HepG2 (cell line): ENCODE results near the gene KIAA1217. TPM values are rescaled to one million over a fixed set of nuclear protein-coding genes. Genes with fewer than 3 reads are reported as not detected.

Experiments
- ATAC-seq: fragments of 200-7000 bp; cut with Tn5 transposase; 3 replicates; pipeline ENCODE4 v1.9.1; 2020; ENCODE audit warnings: mild to moderate bottlenecking, moderate library complexity
- BruUV-seq: library from RNA; stranded (reverse); fragments of 400-500 nt; replicated peaks from 2 replicates; lab custom pipeline; 2021; lab: Mats Ljungman, UMichigan
- CTCF ChIA-PET: fragments of 300-600 bp; formaldehyde crosslinking; extraction: SDS; loops from one replicate; lab custom pipeline; 2021; ENCODE audit warnings: low total read pairs, inconsistent platforms, low intra/inter-chr PET ratio; lab: Yijun Ruan, JAX
- POLR2A ChIA-PET: fragments of 350-600 bp; sonication (Branson Sonifier 250); formaldehyde crosslinking; loops from one replicate; lab custom pipeline; 2020; ENCODE audit warnings: antibody characterized with exemption, inconsistent platforms; lab: Yijun Ruan, JAX
- DNase-seq: peaks from one replicate; pipeline ENCODE4 v3.0.0-alpha.2; 2015; ENCODE audit warnings: low spot score
- FAIRE-seq: peaks from 3 replicates; lab custom pipeline; 2011; peaks lifted over from hg19 to GRCh38; lab: Jason Lieb, UNC
- H2AFZ ChIP-seq: one replicate; pipeline ENCODE4 v1.6.1; 2011; ENCODE audit warnings: low read length, inconsistent platforms
- H3K27ac ChIP-seq: fragments of 300-600 bp; 3 replicates; pipeline ENCODE4 v1.8.0; 2011; ENCODE audit warnings: mixed run types, mild to moderate bottlenecking, mixed read lengths, low read length, inconsistent platforms; ENCODE audit not compliant: insufficient read depth; ENCODE audit errors: extremely low read length
- H3K27me3 ChIP-seq, 2 experiments: fragments of 200-600 bp in 1 of 2; 2 replicates in 1 of 2; 3 replicates in 1 of 2; pipeline versions ENCODE4 v1.6.0 to v1.8.0; 2011; ENCODE audit warnings: low read length in 2 of 2, mild to moderate bottlenecking in 2 of 2, moderate library complexity in 2 of 2, inconsistent platforms in 1 of 2; ENCODE audit not compliant: insufficient read depth in 2 of 2, control insufficient read depth in 1 of 2
- H3K36me3 ChIP-seq, 2 experiments: fragments of 200-600 bp in 1 of 2; replicated peaks in 1 of 2; 2 replicates in 1 of 2; 3 replicates in 1 of 2; pipeline versions ENCODE4 v1.5.1 to v1.8.0; 2011; ENCODE audit warnings: low read length in 2 of 2, inconsistent platforms in 1 of 2; ENCODE audit not compliant: insufficient read depth in 2 of 2, control insufficient read depth in 1 of 2
- H3K4me1 ChIP-seq: 2 replicates; pipeline ENCODE4 v1.5.1; 2012; ENCODE audit warnings: low read length, inconsistent platforms; ENCODE audit not compliant: insufficient read depth
- H3K4me2 ChIP-seq: 2 replicates; pipeline ENCODE4 v1.6.0; 2011; ENCODE audit warnings: low read depth, low read length, inconsistent platforms
- H3K4me3 ChIP-seq, 3 experiments: fragments of 200-600 bp in 1 of 3; sonication (generic), shearing (Covaris generic) in 1 of 3; replicated peaks in 1 of 3; 2 replicates each; pipeline ENCODE4 v1.5.1; 2011 to 2016; ENCODE audit warnings: low read length in 3 of 3, inconsistent platforms in 2 of 3, low read depth in 2 of 3, mild to moderate bottlenecking in 2 of 3, control low read depth in 1 of 3, mixed read lengths in 1 of 3; ENCODE audit not compliant: insufficient read depth in 1 of 3
- H3K79me2 ChIP-seq: one replicate; pipeline ENCODE4 v1.6.1; 2011; ENCODE audit warnings: low read length, inconsistent platforms; ENCODE audit not compliant: insufficient read depth
- H3K9ac ChIP-seq: 2 replicates; pipeline ENCODE4 v1.6.0; 2011; ENCODE audit warnings: mild to moderate bottlenecking, low read depth, low read length, inconsistent platforms; ENCODE audit not compliant: insufficient read depth
- H3K9me3 ChIP-seq: 2 replicates; pipeline ENCODE4 v1.5.1; 2012; ENCODE audit warnings: mild to moderate bottlenecking, low read length
- H4K20me1 ChIP-seq: 2 replicates; pipeline ENCODE4 v1.6.0; 2011; ENCODE audit warnings: inconsistent platforms, mild to moderate bottlenecking, low read length, moderate library complexity; ENCODE audit not compliant: insufficient read depth
- ATRX ChIP-seq: sonication (generic); formaldehyde crosslinking; IDR thresholded peaks from 2 replicates; pipeline ENCODE4 v1.4.0; 2020; ENCODE audit warnings: missing genetic modification reagents, borderline replicate concordance
- FOSL1 ChIP-seq: sonication (generic); formaldehyde crosslinking; IDR thresholded peaks from 2 replicates; pipeline ENCODE4 v1.9.0; 2021; ENCODE audit warnings: missing genetic modification reagents, borderline replicate concordance
- FOXK1 ChIP-seq: sonication (generic); formaldehyde crosslinking; IDR thresholded peaks from 2 replicates; pipeline ENCODE4 v1.4.0; 2020; ENCODE audit warnings: low read depth, missing genetic modification reagents, borderline replicate concordance
- NONO ChIP-seq, 2 experiments: fragments of 450-650 bp in 1 of 2; sonication (generic) in 1 of 2; formaldehyde crosslinking in 1 of 2; IDR thresholded peaks in 1 of 2; conservative IDR thresholded peaks in 1 of 2; 2 replicates each; pipeline versions ENCODE4 v1.6.1 to v1.8.0; 2017 to 2022; ENCODE audit warnings: mild to moderate bottlenecking in 1 of 2, missing genetic modification reagents in 1 of 2, moderate library complexity in 1 of 2
- PREB ChIP-seq: sonication (generic); formaldehyde crosslinking; IDR thresholded peaks from 2 replicates; pipeline ENCODE4 v1.4.0; 2020; ENCODE audit warnings: missing genetic modification reagents
- REPIN1 ChIP-seq: sonication (generic); formaldehyde crosslinking; IDR thresholded peaks from 2 replicates; pipeline ENCODE4 v1.8.0; 2022; ENCODE audit warnings: missing genetic modification reagents, low read depth, mild to moderate bottlenecking, borderline replicate concordance
- SIN3A ChIP-seq: IDR thresholded peaks from 2 replicates; pipeline ENCODE4 v1.6.1; 2011; ENCODE audit warnings: low read depth, mild to moderate bottlenecking, control low read depth, low read length, borderline replicate concordance
- TOPORS ChIP-seq: sonication (generic); formaldehyde crosslinking; IDR thresholded peaks from 2 replicates; pipeline ENCODE4 v1.8.0; 2023; ENCODE audit warnings: mild to moderate bottlenecking, missing genetic modification reagents
- ZNF329 ChIP-seq: sonication (generic); formaldehyde crosslinking; IDR thresholded peaks from 2 replicates; pipeline ENCODE4 v1.9.0; 2021; ENCODE audit warnings: low read depth, mild to moderate bottlenecking, missing genetic modification reagents
- WGBS: methylation state at CpG from one replicate; pipeline ENCODE4 v1.1.6; 2017; ENCODE audit warnings: low lambda C conversion rate; 5-methylcytosine and 5-hydroxymethylcytosine counted together
- in situ Hi-C: cut with HindIII; loops from 2 replicates; pipeline ENCODE4 v1.10.0; 2017; ENCODE audit warnings: low pct_unique_long_range_greater_than_20kb; ENCODE audit not compliant: extremely low pct_ligation_motif_present
- intact Hi-C: fragments of 100-400 bp; cut with micrococcal nuclease; formaldehyde crosslinking; loops from one replicate; pipeline ENCODE4 v1.10.0; 2022; ENCODE audit not compliant: unreplicated experiment
- polyA plus RNA-seq, 8 experiments: library from polyadenylated mRNA; depleted of rRNA in 3 of 8; stranded (reverse) in 7 of 8; unstranded in 1 of 8; fragments of >200 nt; fragmentation: Illumina TruSeq in 4 of 8; extraction: Trizol in 4 of 8; gene quantifications; 2 replicates each; pipeline versions ENCODE4 v1.2.1 to v1.2.3, GENCODE V29; 2011 to 2016; ENCODE audit warnings: low read depth in 4 of 8, missing spikeins in 1 of 8, mixed read lengths in 1 of 8; ENCODE audit not compliant: insufficient read depth in 1 of 8
- total RNA-seq, 5 experiments: library from RNA; depleted of rRNA; stranded (reverse); fragments of >200 nt; fragmentation: Illumina TruSeq; extraction: Trizol; gene quantifications; 2 replicates each; pipeline ENCODE4 v1.2.3, GENCODE V29; 2016; ENCODE audit warnings: low read depth in 1 of 5
- TF ChIP-seq, protein P1 (sequence below): sonication (generic); formaldehyde crosslinking; IDR thresholded peaks from 2 replicates; pipeline ENCODE4 v1.4.0; 2020; ENCODE audit warnings: missing genetic modification reagents, borderline replicate concordance

The KIAA1217 gene
- total and polyA plus RNA-seq, 2 of the 13 experiments (the other 11 are each of a cell fraction or from before 2014, with no cell fraction given), result 4.6 to 10.9 TPM

DNA sequence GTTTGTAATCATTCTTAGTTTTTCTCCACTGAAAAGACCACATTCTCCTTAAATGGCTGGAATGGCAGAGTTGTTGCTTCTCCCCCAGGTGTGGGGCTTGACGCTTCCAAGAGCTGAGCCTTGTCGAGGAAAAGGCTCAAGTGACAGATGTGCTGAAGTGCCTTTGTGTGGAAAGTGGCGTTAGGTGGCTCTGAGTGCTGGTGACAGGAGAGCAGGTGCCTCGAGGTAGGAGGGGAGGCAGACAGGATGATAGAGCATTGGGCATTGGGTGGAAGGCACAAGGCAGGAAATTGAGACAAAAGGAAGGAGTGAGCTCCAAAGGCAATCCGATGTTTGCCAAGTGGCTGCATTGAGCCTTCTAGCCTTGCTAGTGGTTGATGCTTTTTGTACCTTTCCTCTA is 6.7 kb downstream of the KIAA1217 start:
- POLR2A ChIA-PET, result interaction anchor here (1.3 kb wide), 1 partner anchor 13 kb away, joined by 3 read pairs; no protein-coding TSS in a partner anchor
- TF ChIP-seq NONO (IDR thresholded peaks at IDR 0.05), result no peak
- no peak for TF ChIP-seq NONO (CRISPR knock-in tag; conservative IDR thresholded peaks at IDR 0.05)
- TF ChIP-seq, protein P1, sequence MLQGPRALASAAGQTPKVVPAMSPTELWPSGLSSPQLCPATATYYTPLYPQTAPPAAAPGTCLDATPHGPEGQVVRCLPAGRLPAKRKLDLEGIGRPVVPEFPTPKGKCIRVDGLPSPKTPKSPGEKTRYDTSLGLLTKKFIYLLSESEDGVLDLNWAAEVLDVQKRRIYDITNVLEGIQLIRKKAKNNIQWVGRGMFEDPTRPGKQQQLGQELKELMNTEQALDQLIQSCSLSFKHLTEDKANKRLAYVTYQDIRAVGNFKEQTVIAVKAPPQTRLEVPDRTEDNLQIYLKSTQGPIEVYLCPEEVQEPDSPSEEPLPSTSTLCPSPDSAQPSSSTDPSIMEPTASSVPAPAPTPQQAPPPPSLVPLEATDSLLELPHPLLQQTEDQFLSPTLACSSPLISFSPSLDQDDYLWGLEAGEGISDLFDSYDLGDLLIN (CRISPR knock-in tag), result no peak
- no peak for TF ChIP-seq ATRX (CRISPR knock-in tag)
- TF ChIP-seq FOSL1 (CRISPR knock-in tag), result no peak
- no peak for TF ChIP-seq REPIN1 (CRISPR knock-in tag)
- no peak for TF ChIP-seq PREB (CRISPR knock-in tag)
- no peak for TF ChIP-seq ZNF329
- no peak for TF ChIP-seq FOXK1 (CRISPR knock-in tag)
- no peak for TF ChIP-seq SIN3A
- no peak for TF ChIP-seq TOPORS
- TF ChIP-seq, all 625 proteins: peak for 0
- WGBS, result 94% methylated on average over 5 of the region's 5 CpGs
- Histone ChIP-seq H3K9ac (no peak overlapping the region), H3K4me2 (no peak overlapping the region), H3K4me1 (peaks cover 51% of the 10 kb centered on the region), H4K20me1 (peaks cover 4% of the 10 kb centered on the region; the same call in 1 of the 2 replicates), H3K4me3 (no peak overlapping the region), H3K36me3 (peaks cover 4 to 8% of the 10 kb centered on the region in 2 experiments; a peak in 3 of 5 replicates), H3K79me2 (peaks cover 29% of the 10 kb centered on the region), H3K9me3 (no peaks in the 10 kb centered on the region), H3K27me3 (no peaks in the 10 kb centered on the region), H2AFZ (no peak overlapping the region), H3K27ac (no peak overlapping the region)
- FAIRE-seq, result no peak
- no peak for DNase-seq
- CTCF ChIA-PET, result no interaction called here
- no TSS peak for BruUV-seq
- in situ Hi-C loops, result no loop called here
- intact Hi-C loops, result no loop called here
- ATAC-seq, result no peak
